GM12865 (cell line): Measurements from ENCODE around the gene SORCS2.

ENCODE experiments used
- DNase-seq: peaks from one replicate; pipeline ENCODE4 v3.0.0; 2010; ENCODE audit warnings: low read depth
- H3K4me3 ChIP-seq: 2 replicates; pipeline ENCODE4 v1.5.1; 2011; ENCODE audit warnings: mild to moderate bottlenecking, low read depth, low read length, control low read depth
- CTCF ChIP-seq: IDR thresholded peaks from 2 replicates; pipeline ENCODE4 v1.5.1; 2011; ENCODE audit warnings: low read length, control low read depth, low read depth, inconsistent platforms; ENCODE audit not compliant: insufficient read depth; ENCODE audit errors: missing control alignments

SORCS2 gene

GRCh38 chr4:7428261-7429068 is 236.1 kb downstream of the SORCS2 start:
- no peak for TF ChIP-seq CTCF

GRCh38 chr4:7429069-7429416 is 236.7 kb downstream of the SORCS2 start:
- no peak overlapping the region for H3K4me3 ChIP-seq
- TF ChIP-seq CTCF: no peak
- no peak for DNase-seq

More at GRCh38 chr4:7428261-7429068, 236.1 kb downstream of the SORCS2 start:
- no peak for DNase-seq
- H3K4me3 ChIP-seq: no peak overlapping the region

- no peak for DNase-seq
- no peak for TF ChIP-seq CTCF
- H3K4me3 ChIP-seq: no peak overlapping the region
These were observed 237.3 kb downstream of the SORCS2 start for GRCh38 chr4:7429601-7430078.

GRCh38 chr4:7430368-7430964 is 238.1 kb downstream of the SORCS2 start:
- no peak for DNase-seq
- H3K4me3 ChIP-seq: no peak overlapping the region
- no peak for TF ChIP-seq CTCF

GRCh38 chr4:7430965-7431695 is 238.8 kb downstream of the SORCS2 start:
- DNase-seq: no peak
- H3K4me3 ChIP-seq: no peak overlapping the region
- TF ChIP-seq CTCF: no peak

GRCh38 chr4:7431696-7432530 is 239.6 kb downstream of the SORCS2 start:
- no peak for TF ChIP-seq CTCF
- no peak for DNase-seq
- H3K4me3 ChIP-seq: no peak overlapping the region
